NCI-H1105 (cell line): ENCODE results near the gene CNTN2.
A peak's percentile ranks its signal among the peaks of the same experiment; 100 is the strongest.

Experiments used
- DNase-seq: peaks from one replicate; lab custom pipeline; 2025; lab: John Stamatoyannopoulos, UW

Gene CNTN2

DNA sequence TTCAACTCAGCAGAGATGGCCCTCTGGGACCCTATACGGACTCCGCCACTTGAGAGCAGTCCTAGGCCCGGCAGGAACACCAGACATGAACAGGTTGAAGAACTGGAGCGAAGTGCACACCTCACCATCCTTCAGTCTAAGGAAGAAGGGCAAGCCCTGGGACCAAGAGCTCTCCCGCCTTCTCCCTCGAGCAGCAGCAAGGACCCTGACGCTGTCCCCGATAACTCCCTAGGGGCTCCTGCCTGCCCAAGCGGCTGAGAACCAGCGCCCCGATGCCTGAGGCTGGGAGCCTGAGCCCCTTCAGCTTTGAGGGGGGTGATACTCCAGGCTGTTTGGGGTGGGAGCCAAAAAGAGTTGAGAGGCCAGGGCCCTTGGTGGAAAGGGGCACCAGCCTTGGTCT lies 31.1 kb downstream of the CNTN2 start:
- DNase-seq: no peak

DNA sequence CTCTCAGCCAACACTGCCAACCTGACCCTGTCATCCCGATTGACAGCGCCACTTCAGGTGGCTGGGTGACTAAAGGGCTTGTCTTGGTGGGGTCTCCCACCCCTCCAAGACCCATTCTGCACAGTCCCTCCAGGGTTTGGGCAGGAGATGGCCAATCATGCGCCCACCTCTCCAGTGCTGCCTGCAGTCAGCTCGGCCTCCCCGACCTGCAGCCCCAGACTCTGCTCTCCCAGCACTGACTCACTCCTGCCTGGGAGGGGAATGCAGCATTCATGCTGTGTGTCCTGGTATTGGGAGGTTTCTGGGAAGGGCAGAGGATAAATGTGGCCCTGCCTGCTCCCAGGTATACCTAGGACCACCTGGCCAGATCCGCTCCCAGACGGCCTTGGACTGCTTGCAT lies 31.5 kb downstream of the CNTN2 start:
- no peak for DNase-seq

DNA sequence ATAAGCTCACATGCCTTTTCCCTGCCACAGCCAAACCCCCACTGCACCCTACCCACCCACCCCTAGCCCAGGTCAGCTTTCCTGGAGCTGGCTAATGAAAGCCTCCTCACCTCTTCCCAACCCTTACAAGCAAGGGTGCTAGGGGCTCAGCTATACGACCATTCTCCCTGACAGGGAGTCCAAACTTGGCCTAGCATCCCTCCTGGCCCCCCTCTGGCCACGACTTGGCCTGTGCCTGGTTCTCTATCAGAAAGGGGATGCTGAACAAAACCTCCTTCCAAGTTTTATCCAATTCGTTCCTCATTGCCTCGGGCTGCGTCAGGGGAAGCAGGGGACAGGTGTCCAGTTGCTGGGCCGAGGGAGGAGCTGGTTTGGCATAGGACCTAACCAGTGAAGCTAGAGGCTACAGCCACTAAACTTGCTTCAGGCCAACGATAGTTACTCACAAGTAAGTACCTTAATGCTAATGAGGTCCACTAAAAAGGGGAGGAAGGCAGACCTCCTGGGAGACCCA lies 32.7 kb downstream of the CNTN2 start:
- DNase-seq: no peak

DNA sequence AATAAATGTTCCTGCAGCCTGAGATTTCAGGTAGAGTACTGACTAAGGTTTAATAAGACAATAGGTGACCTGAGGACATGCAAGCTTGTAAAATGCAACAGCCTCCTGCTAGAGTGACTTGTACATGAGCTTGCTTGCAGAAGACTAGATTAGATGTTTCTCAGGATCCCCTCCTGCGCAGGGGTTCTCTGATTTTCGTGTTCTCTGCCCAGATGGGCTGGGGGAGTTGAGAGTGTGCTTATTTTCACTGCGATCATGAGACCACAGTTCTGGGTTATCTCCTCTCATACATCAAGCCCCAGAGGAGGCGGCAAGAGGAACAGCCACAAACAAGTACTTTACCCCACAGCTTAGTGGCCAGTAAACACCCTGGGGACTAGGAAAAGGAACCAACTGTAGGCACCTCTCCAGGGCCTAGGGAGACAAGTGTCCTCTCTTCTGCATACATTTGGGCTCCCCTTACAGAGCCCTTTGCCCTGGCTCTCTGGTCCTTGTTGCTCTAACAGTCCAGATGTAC lies 33.3 kb downstream of the CNTN2 start:
- no peak for DNase-seq

DNA sequence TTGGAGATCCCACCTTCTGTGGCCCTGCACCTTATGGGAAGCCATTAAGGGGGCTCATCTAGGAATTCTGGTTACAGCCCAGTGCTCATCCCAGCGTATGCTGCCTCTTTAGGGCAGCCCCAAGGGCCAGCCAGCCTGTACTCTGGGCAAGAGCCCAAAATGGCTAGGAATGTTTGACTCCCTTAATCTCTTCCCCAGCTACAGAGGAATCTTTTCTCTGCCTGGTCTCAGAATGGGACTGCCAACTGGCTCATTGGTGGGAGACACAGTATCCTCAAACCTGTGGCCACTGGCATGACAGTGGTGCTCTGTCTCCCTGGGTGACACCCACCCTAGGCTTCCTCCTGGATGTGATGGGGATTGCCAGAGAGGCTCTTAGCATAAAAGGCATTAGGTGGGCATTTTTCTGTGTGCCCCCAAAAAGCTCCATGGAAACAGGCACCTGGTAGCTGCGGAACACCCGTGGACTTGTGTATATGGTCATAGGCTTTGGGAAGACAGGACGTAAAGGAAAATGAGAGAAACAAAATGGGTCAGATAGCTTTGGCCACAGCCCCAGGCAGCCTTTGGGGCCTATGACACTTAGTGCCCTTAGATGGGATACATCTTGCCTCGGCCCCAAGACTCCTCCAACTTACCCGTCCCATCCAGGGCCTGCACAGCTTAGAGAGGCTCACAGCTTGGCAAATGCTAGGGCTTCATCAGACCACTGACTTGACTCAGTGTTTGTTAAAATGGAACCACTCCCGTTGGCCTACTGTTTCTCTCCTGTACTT lies 34.3 kb downstream of the CNTN2 start:
- DNase-seq: no peak

DNA sequence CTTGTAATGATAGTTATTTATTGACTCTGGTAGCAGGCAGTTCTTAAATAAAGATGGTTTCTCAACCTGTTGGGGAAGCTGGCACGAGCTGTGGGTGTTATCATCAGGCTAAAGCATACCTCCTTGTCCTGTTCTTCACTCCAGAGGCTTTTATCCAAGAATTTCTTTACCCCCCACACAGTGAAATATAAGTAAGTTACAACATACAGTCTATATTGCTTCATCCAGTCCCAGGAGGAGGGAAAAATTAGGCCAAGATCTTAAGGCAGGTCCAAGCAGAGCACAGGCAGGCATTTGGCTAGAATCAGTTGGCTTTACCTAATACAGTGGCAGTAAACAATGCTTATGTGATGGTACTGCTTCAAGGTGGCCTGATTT lies 34.9 kb downstream of the CNTN2 start:
- no peak for DNase-seq

DNA sequence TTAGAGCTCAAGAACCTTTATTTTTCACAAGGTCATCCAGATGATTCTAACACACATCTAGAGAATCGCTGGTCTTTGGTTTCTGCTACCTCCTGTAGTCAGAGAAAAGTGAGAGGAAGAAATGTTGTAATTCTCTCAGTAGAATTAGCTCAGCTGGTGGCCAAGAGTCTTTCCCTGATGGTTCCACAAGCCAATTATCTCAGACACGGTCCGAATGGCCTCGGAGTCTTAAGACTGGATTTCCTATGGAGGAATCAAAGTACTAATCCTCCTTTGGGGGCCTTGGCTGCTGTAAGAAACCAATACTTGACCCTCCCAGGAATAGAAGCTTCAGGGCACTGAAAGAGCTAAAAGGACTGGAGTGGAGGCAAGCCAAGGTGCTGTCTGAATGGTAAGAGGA lies 39.4 kb downstream of the CNTN2 start:
- DNase-seq: no peak

DNA sequence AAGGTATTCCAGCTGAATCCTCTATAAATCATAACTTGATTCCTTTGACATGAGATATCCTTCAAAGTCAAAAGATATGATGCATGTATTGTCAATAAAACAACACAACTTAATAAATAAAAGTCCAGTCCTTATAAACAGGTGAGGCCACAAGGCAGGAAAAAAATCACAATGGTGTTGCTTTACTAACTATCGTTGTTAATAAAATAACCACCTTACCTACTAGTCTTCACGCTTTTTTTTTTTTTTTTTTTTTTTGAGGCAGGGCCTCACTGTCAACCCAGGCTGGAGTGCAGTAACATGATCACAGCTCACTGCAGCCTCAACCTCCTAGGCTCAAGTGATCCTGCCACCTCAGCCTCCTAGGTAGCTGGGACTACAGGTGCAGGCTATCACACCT lies 41.3 kb downstream of the CNTN2 start, which contains the start of gene TMEM81:
TSS of gene TMEM81 (minus strand) at position 101 of the 400 bp plus-strand sequence. CDS start 140 bp downstream, outside the sequence.
- DNase-seq: no peak

DNA sequence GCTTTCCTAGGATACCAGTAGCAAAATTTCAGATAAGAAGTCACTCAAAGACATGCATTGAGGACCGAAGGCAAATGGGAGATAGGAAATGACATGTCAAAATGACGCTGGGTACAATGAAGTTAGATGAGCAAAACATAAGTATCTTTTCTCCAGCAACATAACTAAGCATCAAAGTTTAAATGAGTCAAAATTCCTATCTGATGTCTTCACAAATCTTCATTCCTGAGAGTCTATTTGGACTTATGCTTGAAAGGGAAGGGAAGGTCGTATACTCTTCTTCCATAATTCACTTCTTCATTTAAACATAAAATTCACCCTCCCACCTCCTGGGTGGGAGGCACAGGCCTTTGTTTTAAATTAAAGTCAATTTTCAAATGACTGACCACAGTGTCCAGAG lies 45.3 kb downstream of the CNTN2 start:
- no peak for DNase-seq

DNA sequence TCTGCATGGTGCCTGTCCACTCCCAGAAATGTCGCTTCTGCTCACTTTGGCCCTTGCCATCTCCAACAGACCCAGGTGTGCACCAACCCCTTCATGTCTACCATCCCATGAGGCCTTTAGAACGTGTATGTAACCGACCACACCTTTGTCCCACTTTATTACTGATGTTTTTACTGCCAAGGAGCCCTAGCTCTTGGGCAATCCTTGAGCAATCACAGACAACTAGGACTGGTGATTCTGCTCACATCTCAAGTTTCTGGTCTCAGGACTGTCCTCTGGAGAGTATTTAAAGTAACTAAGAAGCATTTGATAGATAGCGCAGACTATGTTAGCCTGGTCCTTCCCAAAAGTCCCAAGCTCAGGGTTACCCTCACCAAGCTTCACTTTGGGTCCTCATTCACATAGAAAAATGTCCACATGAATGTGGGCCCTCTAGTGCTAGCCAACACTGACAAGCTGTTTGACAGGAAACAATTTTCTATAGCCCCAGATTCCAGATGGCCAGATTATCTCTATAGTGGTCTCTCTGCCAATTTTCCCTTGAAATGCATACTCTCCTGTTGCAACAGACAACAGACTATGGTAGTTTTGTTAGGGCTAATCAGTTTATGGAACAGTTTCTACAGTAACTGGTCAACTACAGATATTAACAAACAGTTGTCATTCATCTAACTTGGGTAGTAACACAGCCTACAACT lies 48.2 kb downstream of the CNTN2 start:
- DNase-seq: no peak

DNA sequence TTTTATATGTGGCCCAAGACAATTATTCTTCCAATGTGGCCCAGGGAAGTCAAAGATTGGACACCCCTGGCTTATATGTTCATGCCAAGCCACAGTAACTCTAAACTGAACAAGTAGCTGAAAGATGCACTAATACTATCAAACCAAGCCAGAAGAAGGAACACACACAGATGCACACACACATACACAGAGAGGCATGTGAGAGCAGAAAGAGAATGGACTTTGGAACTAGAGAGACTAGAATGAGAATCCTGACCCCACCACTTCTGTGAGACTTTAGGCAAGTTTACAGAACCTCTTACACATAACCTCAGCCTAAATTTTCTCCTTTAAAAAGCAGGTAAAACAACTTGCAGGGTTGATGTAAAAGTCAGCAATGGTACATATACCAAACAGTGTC lies 52.4 kb downstream of the CNTN2 start:
- DNase-seq: no peak

DNA sequence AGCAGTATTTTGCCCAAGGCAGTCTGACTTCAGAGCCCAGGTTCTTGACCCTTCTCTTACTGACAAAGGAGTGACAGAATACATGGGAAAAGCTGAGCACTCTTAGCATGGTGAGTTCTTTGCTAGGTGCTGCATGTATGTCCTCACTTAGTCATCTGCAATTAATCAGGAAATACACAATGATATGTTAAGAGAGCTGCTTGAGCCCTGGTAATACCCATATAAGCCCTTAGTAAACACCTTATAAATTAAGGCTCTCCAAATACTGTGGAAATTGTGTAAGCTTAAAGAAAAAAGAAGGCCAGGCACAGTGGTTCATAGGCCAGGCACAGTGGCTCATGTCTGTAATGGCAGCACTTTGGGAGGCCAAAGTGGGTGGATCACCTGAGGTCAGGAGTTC lies 55.2 kb downstream of the CNTN2 start:
- DNase-seq: no peak

DNA sequence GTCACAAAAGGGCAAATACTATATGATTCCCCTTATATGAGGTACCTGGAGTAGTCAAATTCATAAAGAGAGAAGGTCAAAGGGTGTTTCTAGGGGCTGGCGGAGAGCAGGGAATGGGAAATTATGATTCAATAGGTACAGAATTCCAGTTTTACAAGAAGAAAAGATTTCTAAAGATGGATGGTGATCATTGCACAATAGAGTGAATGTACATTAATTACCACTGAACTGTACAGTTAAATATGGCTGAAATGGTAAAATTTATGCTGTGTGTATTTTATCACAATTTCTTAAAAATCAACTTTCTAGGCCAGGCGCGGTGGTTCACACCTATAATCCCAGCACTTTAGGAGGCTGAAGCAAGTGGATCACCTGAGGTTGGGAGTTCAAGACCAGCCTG lies 59.4 kb downstream of the CNTN2 start:
- DNase-seq: no peak

DNA sequence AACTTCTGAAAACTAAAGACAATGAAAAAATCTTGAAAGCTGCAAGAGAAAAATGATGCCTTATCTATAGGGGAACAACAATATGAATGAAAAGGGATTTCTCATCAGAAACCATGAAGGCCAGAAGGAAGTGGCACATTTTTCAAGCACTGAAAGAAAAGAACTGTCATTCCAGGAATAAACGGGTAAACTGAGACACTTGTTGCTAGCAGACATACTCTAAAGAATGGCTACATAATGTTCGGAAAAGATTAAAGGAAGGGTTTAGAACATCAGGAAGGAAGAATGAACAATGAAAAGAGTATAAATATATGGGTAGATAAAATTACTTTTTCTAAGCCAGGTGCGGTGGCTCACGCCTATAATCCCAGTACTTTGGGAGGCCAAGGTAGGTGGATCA lies 64.3 kb downstream of the CNTN2 start:
- DNase-seq: no peak

DNA sequence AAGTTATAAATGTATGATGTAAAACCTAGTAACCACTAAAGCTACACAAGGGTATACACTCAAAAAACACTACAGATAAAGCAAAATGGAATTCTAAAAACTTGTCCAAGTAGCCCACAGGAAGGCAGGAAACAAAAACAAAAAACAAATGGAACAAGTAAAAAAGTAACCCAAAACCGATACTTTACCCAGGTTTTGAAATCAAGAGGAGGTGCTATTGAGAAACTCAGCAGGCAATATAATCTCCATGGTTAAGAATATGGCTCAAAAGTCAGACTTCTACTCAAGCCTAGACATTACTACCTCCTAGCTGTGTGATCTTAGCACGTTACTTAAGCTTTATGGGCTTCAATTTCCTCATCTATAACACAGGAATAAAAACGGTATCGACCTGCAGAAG lies 65.5 kb downstream of the CNTN2 start:
- no peak for DNase-seq

DNA sequence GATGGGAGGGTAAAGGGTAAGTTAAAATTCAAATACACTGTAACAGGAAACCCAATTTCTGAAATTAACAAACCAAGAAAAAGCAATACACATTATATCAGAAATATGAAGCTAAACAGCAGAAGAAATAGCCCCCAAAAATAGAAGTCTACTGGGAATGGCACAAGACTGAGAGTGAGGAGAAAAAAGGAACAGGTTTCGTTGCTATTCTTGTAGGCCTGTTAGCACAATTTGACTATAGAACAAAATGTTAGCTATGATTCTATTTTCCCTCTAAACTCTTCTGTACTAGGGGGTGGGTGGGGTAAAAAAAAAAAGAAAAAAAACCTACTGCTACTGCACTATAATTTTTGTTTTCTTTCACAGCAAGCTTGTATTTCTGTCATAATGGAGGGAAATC lies 66.3 kb downstream of the CNTN2 start:
- DNase-seq: no peak

DNA sequence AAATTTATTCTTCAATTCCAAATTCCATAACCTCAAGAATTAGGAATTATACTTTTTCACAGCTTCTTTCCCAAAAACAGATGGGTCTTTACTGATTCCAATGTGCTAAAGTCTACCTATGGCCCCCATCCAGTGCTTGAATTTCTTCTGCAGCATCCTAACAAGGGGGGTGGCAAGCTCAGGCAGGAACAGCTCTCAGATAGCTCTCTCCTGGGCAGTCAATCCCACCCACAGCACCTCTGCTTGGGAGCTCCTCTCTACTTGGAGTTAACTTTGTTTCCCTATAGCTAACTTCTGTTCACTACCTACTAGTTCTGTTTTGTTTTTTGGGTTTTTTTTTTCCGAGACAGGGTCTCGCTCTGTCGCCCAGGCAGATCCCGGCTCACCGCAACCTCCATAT lies 66.7 kb downstream of the CNTN2 start:
- no peak for DNase-seq

DNA sequence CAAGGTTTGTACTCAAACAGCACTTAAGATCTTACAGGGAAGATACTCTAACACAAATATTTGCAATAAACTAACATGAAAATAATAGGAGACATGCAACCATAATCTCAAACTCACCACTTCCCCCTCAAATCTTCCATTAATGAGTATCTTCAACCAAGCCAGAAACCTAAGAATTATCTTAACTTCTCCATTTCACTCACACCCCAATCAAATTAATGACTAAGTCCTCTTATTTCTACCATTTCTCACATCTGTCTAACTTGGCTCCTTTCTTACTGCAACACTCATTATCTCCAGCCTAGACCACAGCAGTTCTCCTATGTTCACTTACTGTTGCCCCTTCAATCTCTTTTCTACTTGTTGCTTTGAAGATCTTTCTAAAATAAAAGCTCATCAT lies 68.3 kb downstream of the CNTN2 start:
- no peak for DNase-seq

DNA sequence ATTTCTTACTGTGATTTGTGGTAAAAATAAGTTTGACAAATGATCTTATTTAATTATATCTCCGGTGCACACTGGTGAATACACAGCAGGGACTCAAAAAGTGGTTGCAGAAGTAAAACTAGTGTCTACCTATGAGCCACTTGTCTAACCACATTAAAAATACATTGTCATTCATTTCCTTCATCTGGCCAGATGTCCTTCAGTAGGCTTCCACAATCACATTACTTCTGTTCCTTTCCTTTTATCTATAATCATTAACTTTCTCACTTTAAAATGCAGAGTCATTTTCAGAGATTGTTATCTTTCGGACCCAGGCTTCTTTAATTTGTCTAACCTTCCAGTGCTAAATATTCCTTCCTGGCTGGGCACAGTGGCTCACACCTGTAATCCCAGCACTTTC lies 75.7 kb downstream of the CNTN2 start:
- no peak for DNase-seq

DNA sequence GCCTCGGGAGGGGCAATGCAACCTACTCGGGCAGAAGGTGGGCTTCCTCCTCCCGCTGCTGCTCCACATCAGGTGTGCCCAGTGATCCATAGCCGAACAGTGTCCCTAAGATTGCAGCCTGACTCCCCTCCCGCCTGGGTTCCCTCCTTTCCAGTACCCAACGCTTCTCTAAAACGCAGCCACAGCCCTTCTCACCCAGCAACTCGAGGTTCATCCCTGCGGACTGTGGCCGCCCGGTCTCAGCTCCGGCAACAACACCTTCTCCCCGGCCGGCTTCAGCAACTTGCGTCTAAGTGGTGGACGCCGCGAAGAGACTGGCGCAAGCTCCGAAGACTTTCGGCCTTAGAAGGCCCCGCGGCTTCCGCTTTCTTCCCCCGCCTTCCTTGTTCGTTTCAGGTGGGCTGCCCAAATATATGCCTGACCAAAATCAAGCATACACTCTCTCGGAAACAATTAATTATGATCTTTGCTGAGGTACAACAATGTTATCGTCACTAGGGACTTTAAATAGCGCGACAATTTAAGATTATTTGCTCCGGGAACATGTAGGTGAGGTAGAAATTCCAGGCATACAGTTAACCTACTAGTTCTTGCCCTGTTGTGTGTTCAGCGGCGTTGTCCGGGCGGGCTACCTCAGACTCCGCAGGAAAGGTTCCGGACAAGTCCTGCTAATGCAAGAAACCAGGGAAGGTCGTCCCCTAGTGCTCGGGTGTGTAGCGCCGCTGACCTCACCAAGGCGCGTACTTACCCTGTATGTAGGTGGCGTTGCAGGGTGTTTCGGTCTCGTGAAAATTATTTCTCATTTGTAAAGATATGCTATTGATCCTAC lies 78.9 kb downstream of the CNTN2 start, which contains the start of gene RBBP5:
TSS of gene RBBP5 (minus strand) at position 319 of the 829 bp plus-strand sequence. CDS start at position 214, 105 bp downstream.
- peak; percentile 94 for DNase-seq

DNA sequence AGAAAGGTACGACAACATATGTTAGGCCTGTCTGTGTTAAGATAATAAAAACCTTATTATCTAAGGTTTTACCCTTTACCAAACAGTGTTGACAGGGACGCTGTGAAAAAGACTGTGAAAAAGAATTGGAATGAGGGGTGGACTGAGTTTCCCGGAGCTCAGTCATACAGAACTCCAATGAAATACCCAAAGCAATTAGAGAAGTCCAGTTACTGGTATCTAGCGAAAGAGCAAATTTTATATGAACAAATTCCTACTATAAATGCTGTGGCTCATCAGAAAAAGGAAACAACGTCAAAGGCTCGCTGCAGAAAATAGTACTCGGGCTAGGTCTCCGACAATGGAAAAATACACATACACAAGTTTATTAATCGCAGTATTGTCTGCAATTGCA lies 79.5 kb downstream of the CNTN2 start:
- DNase-seq: no peak

DNA sequence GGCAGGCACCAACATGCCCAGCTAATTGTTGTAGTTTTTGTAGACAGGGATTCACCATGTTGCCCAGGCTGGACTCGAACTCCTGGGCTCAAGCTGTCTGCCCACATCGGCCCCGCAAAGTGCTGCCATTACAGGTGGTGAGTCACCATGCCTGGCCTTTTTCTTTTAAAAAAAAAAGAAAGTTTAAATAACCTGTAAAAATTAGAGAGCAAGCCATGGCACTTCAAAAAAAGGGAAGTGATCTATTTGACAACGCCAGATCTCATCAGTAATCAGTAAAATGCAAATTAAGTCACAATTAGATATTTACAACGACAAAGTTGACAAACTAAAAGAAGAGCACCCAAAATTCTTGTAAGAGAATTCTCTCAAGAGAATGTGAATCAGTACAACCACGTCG lies 81.7 kb downstream of the CNTN2 start:
- DNase-seq: no peak
